Kidney (tissue), 14 donors: ENCODE measurements around the gene KIRREL3. TPM values are rescaled to one million over a fixed set of nuclear protein-coding genes. Genes with fewer than 3 reads are reported as not detected.

ENCODE experiments used
- DNase-seq, 5 donors: peaks; one replicate each; pipeline ENCODE4 v3.0.0-alpha.2; 2013 to 2020
- FAIRE-seq: peaks from 2 replicates; lab custom pipeline; 2012; peaks lifted over from hg19 to GRCh38; lab: Jason Lieb, UNC
- H3K27ac ChIP-seq, 2 donors: one replicate each; pipeline ENCODE4 v1.7.0; 2013; ENCODE audit warnings: low read depth in 2 of 2, low read length in 2 of 2, inconsistent platforms in 1 of 2
- H3K27me3 ChIP-seq: one replicate; pipeline ENCODE4 v1.7.1; 2013; ENCODE audit warnings: low read length, inconsistent platforms; ENCODE audit not compliant: control insufficient read depth, insufficient read depth
- H3K36me3 ChIP-seq, 3 donors: one replicate each; pipeline versions ENCODE4 v1.7.0 to v1.7.1; 2013; ENCODE audit warnings: low read length in 3 of 3, control low read depth in 1 of 3, inconsistent platforms in 1 of 3; ENCODE audit not compliant: insufficient read depth in 3 of 3, control insufficient read depth in 2 of 3
- H3K4me1 ChIP-seq, 3 donors: one replicate each; pipeline versions ENCODE4 v1.7.0 to v1.7.1; 2013; ENCODE audit warnings: low read length in 3 of 3, inconsistent platforms in 1 of 3, low read depth in 1 of 3; ENCODE audit not compliant: control insufficient read depth in 2 of 3, insufficient read depth in 2 of 3
- H3K4me3 ChIP-seq, 3 donors: one replicate each; pipeline versions ENCODE4 v1.7.0 to v1.8.1; 2013; ENCODE audit warnings: low read length in 3 of 3, control low read depth in 1 of 3, inconsistent platforms in 1 of 3
- H3K9ac ChIP-seq, 3 donors: one replicate each; pipeline versions ENCODE4 v1.7.0 to v1.7.1; 2013; ENCODE audit warnings: low read length in 3 of 3, control low read depth in 1 of 3, inconsistent platforms in 1 of 3
- H3K9me3 ChIP-seq, 3 donors: one replicate each; pipeline versions ENCODE4 v1.7.0 to v1.7.1; 2013; ENCODE audit warnings: low read length in 3 of 3, control low read depth in 1 of 3, inconsistent platforms in 1 of 3; ENCODE audit not compliant: control insufficient read depth in 2 of 3, insufficient read depth in 1 of 3
- CTCF ChIP-seq: IDR thresholded peaks from 3 replicates; pipeline ENCODE4 v1.5.1; 2012; ENCODE audit warnings: mild to moderate bottlenecking, moderate library complexity, borderline replicate concordance; ENCODE audit not compliant: insufficient read depth; ENCODE audit errors: extremely low read depth
- intact Hi-C: fragments of 100-400 bp; cut with DNase I; formaldehyde crosslinking; loops from one replicate; pipeline ENCODE4 v1.11.1; 2022
- polyA plus RNA-seq: library from polyadenylated mRNA; stranded (reverse); fragments of 350-450 nt; fragmentation: Illumina TruSeq; extraction: RNeasy Lipid Tissue Mini Kit (QIAGEN cat#74804); gene quantifications from one replicate; pipeline ENCODE4 v1.2.3, GENCODE V29; 2014; ENCODE audit warnings: low read depth, low replicate concordance; ENCODE audit not compliant: insufficient read depth
- total RNA-seq: library from RNA; stranded (reverse); fragmentation: NEBNext Ultra II Directional; extraction: Animal tissue kit (Norgen Biotek cat#: 25700); gene quantifications from one replicate; pipeline ENCODE4 v1.2.1, GENCODE V29; 2021
- donor health status: control.
- donor health status: control.
- donor health status: control.
- donor health status: control.
- donor health status: control.
- donor health status: DM: yes; HTN: yes; CAD: no.
- donor health status: Normal renal cell carcinoma (clear cell type).

Gene KIRREL3
- total and polyA plus RNA-seq, 2 donors from 2014 or later: 0.19 to 0.22 TPM

DNA sequence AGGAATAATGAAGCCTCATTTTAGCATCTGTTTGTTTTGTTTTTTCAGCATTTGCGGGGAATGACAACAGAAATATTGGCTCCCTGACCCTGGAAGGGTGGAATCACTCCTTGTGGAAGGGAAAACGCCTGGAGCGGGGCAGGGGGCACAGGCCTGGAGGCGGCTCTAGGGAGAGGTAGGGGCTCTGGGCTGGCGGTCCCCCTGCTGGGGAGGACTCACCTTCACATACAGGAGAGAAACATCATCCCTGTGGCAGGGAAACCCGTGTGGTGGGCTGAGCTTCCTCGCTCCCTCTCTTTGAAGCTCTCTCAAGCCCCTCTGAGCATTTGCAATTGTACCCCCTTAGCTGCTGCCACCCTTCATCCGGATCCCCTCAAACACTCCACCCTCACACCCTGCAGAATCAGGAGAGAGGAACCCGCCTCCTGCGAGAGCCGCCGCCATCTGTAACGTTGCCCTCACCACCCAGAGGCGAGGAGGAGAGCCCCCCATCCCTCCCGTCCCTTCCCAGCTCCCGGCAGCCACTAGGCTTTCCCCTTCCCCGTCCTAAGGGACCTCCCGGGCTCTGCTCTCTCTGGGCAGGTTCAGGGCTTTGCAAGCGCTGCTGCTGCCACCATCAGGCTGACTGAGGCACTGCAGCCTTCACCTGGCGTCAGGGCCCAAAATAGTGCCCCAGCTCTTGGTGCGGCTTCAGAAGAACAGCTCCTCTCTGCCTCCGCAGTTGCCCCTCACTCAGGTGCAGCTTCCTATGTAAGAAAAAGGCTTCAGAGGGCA is 10.4 kb downstream of the KIRREL3 start:
- Histone ChIP-seq H3K9ac (no peak overlapping the region), H3K9me3 (no peaks in the 10 kb centered on the region), H3K4me1 (no peaks in the 10 kb centered on the region), H3K36me3 (no peaks in the 10 kb centered on the region), H3K27ac (no peak overlapping the region), H3K27me3 (no peaks in the 10 kb centered on the region), H3K4me3 (no peak overlapping the region)
- TF ChIP-seq CTCF: peak; percentile 94
- DNase-seq (peak; percentile 85 to 91 (median 88)), FAIRE-seq (no peak)
- intact Hi-C loops: loop anchor here (10.0 kb wide), 2 partner anchors 275 to 545 kb away; no protein-coding TSS in a partner anchor

DNA sequence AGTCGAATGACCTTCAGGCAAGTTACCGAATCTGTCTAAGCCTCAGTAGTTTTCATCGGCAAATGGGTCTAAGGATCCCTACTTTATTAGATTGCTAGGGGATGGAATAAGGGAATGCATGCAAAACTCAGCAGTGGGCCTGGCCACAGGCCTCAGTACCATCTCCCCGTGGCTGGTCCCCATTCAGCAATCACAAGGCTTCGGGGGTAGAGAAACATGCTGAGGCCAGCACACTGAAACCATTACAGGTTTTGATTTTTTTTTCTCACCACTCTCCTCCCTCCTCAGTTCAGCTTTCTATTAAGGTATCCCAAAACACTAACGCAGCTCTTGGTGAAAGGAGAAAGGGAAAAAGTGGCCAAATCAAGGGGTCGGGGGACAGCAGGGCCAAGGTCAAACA is 11.9 kb downstream of the KIRREL3 start:
- no peaks in the 10 kb centered on the region for H3K36me3 ChIP-seq
- no peak overlapping the region for H3K27ac ChIP-seq
- DNase-seq (no peak), FAIRE-seq (no peak)
- H3K4me1 ChIP-seq: no peaks in the 10 kb centered on the region
- H3K4me3 ChIP-seq: no peak overlapping the region
- no peak overlapping the region for H3K9ac ChIP-seq
- H3K9me3 ChIP-seq: no peaks in the 10 kb centered on the region
- H3K27me3 ChIP-seq: no peaks in the 10 kb centered on the region
- intact Hi-C loops: no loop called here
- no peak for TF ChIP-seq CTCF

DNA sequence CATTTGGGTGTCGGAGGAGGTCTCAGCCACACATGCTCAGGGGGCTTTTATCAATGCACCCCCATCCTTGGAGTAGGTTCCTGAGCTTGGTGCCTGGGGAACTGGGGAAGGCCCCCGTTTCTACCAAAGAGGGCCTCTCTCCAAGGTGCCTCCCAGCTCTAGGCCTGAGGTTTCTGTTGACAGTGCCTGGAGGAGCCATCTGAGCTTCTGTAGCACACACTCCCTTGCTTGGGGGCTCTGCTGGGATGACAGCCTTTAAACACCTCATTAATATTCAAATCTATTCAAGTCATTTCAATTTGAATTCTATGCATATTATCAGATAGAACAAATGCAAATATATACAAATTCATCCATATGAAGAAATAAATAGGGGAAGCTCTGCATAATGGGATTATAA is 18.9 kb downstream of the KIRREL3 start:
- Histone ChIP-seq H3K4me1 (no peaks in the 10 kb centered on the region), H3K9me3 (no peaks in the 10 kb centered on the region), H3K27me3 (no peaks in the 10 kb centered on the region), H3K9ac (no peak overlapping the region), H3K27ac (no peak overlapping the region), H3K4me3 (no peak overlapping the region), H3K36me3 (no peaks in the 10 kb centered on the region)
- no peak for FAIRE-seq
- DNase-seq: no peak
- intact Hi-C loops: no loop called here
- no peak for TF ChIP-seq CTCF
